ENCODE results near the gene DSG3.

Gene DSG3

DNA sequence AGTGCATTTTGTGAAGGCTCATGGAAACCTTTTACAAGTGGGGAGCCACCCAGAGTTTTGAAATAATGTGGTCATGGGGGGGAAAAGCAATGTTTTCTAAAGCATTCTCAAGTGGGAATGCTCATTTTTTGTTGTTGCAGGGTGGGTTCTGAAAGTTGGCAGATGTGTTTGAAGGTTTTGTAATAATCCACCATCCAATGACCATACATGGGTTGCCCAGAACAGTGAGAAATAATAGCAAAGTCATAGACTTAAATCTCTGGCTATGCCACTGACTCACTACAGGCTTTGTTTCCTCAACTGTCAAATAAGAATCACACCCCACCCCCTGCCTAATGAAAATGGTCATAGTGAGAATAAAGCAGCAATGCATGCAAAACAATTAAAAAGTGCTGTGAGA is 2.9 kb downstream of the DSG3 start:
- TF ChIP-seq EZH2phosphoT487 (IDR thresholded peaks at IDR 0.05; ENCODE audit: borderline replicate concordance), result no peak
- TF ChIP-seq, protein P1, sequence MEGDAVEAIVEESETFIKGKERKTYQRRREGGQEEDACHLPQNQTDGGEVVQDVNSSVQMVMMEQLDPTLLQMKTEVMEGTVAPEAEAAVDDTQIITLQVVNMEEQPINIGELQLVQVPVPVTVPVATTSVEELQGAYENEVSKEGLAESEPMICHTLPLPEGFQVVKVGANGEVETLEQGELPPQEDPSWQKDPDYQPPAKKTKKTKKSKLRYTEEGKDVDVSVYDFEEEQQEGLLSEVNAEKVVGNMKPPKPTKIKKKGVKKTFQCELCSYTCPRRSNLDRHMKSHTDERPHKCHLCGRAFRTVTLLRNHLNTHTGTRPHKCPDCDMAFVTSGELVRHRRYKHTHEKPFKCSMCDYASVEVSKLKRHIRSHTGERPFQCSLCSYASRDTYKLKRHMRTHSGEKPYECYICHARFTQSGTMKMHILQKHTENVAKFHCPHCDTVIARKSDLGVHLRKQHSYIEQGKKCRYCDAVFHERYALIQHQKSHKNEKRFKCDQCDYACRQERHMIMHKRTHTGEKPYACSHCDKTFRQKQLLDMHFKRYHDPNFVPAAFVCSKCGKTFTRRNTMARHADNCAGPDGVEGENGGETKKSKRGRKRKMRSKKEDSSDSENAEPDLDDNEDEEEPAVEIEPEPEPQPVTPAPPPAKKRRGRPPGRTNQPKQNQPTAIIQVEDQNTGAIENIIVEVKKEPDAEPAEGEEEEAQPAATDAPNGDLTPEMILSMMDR (conservative IDR thresholded peaks at IDR 0.05; ENCODE audit: low read length), result no peak
- Histone ChIP-seq H3K4me3 (ENCODE audit: low read length, poor library complexity, severe bottlenecking) (no peak overlapping the region), H2AFZ (ENCODE audit: low read length) (no peak overlapping the region)

DNA sequence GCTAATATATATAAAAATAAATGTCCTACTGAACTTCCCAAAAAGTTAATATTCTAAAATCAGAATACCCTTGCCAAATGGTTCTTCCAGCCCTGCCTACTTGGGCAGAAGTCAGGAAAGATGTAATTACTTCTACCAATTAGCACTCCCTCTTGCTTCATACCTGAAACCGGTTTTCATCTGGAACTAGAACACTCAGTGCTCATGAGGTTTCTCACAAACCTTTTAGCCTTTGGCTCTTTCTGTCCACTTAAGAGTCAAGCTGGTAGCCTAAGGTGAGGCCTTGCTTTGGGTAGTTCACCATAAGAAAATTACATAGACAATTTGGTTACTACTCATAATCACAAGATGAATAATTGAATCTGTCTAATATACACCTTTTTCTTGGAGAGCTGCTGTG is 4.1 kb downstream of the DSG3 start:
- Histone ChIP-seq H3K4me2 (ENCODE audit: low read depth, low read length, poor library complexity, severe bottlenecking) (no peak overlapping the region), H3K9me3 (ENCODE audit: insufficient read depth, low read depth, low read length) (no peaks in the 10 kb centered on the region), H3K9me2 (replicated peaks; ENCODE audit: low read depth, low read length) (no peaks in the 10 kb centered on the region; the same call in 1 of the 2 replicates), H4K20me1 (ENCODE audit: insufficient read depth, low read length, poor library complexity, severe bottlenecking) (no peaks in the 10 kb centered on the region), H3K27me3 (ENCODE audit: insufficient read depth, low read length, poor library complexity, severe bottlenecking) (no peaks in the 10 kb centered on the region), H2AFZ (ENCODE audit: low read length) (no peak overlapping the region), H3K9ac (ENCODE audit: low read depth, low read length, poor library complexity, severe bottlenecking) (no peak overlapping the region), H3K4me1 (ENCODE audit: insufficient read depth, low read length, poor library complexity, severe bottlenecking) (no peaks in the 10 kb centered on the region), H3F3A (ENCODE audit: low read depth) (no peaks in the 10 kb centered on the region), H3K4me3 (ENCODE audit: low read length, poor library complexity, severe bottlenecking) (no peak overlapping the region), H3K79me2 (ENCODE audit: insufficient read depth, low read length) (no peaks in the 10 kb centered on the region), H3K36me3 (ENCODE audit: insufficient read depth, low read length) (no peaks in the 10 kb centered on the region)
- no peak for TF ChIP-seq EZH2phosphoT487 (IDR thresholded peaks at IDR 0.05; ENCODE audit: borderline replicate concordance)
- TF ChIP-seq, protein P1 (conservative IDR thresholded peaks at IDR 0.05; ENCODE audit: low read length), result no peak

More for the DNA sequence above, 2.9 kb downstream of the DSG3 start:
- Histone ChIP-seq H3K4me1 (ENCODE audit: insufficient read depth, low read length, poor library complexity, severe bottlenecking) (no peaks in the 10 kb centered on the region), H3K36me3 (ENCODE audit: insufficient read depth, low read length) (no peaks in the 10 kb centered on the region), H3K9ac (ENCODE audit: low read depth, low read length, poor library complexity, severe bottlenecking) (no peak overlapping the region), H3K4me2 (ENCODE audit: low read depth, low read length, poor library complexity, severe bottlenecking) (no peak overlapping the region), H3K9me3 (ENCODE audit: insufficient read depth, low read depth, low read length) (no peaks in the 10 kb centered on the region), H3K79me2 (ENCODE audit: insufficient read depth, low read length) (no peaks in the 10 kb centered on the region), H3F3A (ENCODE audit: low read depth) (no peaks in the 10 kb centered on the region), H3K27me3 (ENCODE audit: insufficient read depth, low read length, poor library complexity, severe bottlenecking) (no peaks in the 10 kb centered on the region), H4K20me1 (ENCODE audit: insufficient read depth, low read length, poor library complexity, severe bottlenecking) (no peaks in the 10 kb centered on the region), H3K9me2 (replicated peaks; ENCODE audit: low read depth, low read length) (peaks cover 3% of the 10 kb centered on the region; the same call in 1 of the 2 replicates)

DNA sequence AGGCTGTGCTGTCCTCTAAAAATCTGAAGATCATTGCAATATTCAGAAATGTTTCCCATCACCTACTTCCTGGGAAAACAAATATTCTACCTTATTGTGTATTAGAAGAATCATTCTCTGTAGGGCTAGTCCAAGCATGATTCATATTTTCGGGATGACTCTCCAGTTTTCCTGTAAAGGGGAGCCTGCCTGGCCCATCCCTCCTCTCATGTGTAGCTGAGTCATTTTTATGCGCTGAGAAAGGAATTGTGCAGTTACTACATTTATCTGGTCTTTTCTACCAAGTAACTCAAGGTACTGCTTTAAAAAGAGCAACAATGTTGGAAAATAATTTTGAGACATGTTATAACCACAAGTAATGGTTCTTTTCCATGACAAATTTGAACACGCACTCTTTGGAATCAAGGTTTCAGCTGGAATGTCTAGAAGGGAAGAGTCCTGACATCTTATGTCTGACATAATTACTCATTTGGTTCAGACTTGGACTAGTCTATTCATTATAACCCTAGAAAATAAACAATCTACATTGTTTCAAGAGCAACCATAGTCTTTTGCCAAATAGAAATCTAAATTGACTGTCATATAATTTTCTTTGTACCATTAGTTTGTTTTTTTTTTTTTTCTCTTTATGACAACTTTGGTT is 6.6 kb downstream of the DSG3 start:
- Histone ChIP-seq H3K9me3 (ENCODE audit: insufficient read depth, low read depth, low read length) (no peaks in the 10 kb centered on the region), H3K4me1 (ENCODE audit: insufficient read depth, low read length, poor library complexity, severe bottlenecking) (no peaks in the 10 kb centered on the region), H3K9me2 (replicated peaks; ENCODE audit: low read depth, low read length) (no peaks in the 10 kb centered on the region), H3K4me2 (ENCODE audit: low read depth, low read length, poor library complexity, severe bottlenecking) (no peak overlapping the region), H3F3A (ENCODE audit: low read depth) (no peaks in the 10 kb centered on the region), H3K27me3 (ENCODE audit: insufficient read depth, low read length, poor library complexity, severe bottlenecking) (no peaks in the 10 kb centered on the region), H3K79me2 (ENCODE audit: insufficient read depth, low read length) (no peaks in the 10 kb centered on the region), H3K4me3 (ENCODE audit: low read length, poor library complexity, severe bottlenecking) (no peak overlapping the region), H4K20me1 (ENCODE audit: insufficient read depth, low read length, poor library complexity, severe bottlenecking) (no peaks in the 10 kb centered on the region), H3K36me3 (ENCODE audit: insufficient read depth, low read length) (no peaks in the 10 kb centered on the region), H2AFZ (ENCODE audit: low read length) (no peak overlapping the region), H3K9ac (ENCODE audit: low read depth, low read length, poor library complexity, severe bottlenecking) (no peak overlapping the region)
- TF ChIP-seq, protein P1 (conservative IDR thresholded peaks at IDR 0.05; ENCODE audit: low read length), result no peak
- TF ChIP-seq EZH2phosphoT487 (IDR thresholded peaks at IDR 0.05; ENCODE audit: borderline replicate concordance), result no peak

Measured in Loucy (cell line).